Measurements from ENCODE around the gene SETD3.

DNA sequence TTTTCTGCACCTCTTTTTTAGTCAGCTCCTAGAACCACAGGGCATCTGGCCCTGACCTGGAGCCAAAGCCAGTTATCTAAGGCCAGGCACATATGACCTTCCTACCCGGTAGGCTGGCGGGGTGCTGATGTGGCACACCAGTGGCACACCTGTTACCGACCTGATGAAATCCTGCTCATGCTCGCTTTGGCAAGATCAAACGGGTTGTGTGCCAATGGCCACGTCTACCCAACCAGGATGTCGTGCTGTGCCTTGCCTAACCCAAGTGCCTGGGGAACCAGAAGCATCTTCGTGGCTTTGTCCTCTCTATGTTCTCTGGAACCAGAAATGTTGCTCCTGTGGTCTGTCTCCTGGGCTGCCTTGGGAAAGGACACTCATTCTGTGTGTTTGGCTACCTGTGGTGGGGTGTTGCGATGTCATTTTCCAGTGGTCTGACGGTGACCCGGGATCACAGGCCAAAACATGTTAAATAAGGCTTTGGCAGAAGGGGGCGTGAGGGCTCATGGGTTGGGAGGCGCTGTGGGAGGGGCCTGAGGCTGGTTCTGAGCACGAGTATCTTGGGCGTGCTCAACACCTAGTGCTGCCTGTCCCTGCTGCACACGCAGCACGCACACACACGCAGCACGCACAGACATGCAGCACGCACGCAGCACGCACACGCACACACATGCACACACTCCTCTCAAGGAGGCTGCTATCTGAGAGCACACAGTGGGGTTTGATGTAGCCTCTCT is 28.4 kb upstream of the SETD3 start:
- TF ChIP-seq, protein P1, sequence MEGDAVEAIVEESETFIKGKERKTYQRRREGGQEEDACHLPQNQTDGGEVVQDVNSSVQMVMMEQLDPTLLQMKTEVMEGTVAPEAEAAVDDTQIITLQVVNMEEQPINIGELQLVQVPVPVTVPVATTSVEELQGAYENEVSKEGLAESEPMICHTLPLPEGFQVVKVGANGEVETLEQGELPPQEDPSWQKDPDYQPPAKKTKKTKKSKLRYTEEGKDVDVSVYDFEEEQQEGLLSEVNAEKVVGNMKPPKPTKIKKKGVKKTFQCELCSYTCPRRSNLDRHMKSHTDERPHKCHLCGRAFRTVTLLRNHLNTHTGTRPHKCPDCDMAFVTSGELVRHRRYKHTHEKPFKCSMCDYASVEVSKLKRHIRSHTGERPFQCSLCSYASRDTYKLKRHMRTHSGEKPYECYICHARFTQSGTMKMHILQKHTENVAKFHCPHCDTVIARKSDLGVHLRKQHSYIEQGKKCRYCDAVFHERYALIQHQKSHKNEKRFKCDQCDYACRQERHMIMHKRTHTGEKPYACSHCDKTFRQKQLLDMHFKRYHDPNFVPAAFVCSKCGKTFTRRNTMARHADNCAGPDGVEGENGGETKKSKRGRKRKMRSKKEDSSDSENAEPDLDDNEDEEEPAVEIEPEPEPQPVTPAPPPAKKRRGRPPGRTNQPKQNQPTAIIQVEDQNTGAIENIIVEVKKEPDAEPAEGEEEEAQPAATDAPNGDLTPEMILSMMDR (IDR thresholded peaks at IDR 0.05): no peak
- TF ChIP-seq POLR2A (IDR thresholded peaks at IDR 0.05): no peak
